ENCODE data around the gene SH2D6. TPM values are rescaled to one million over a fixed set of nuclear protein-coding genes. Genes with fewer than 3 reads are reported as not detected.

SH2D6 gene
- total RNA-seq, 1 donor from 2014 or later = 0.07 TPM

- H4K20me1 ChIP-seq (ENCODE audit: low read depth) = no peaks in the 10 kb centered on the region
- no peak overlapping the region for H3K4me3 Mint-ChIP-seq
- H3K9me3 ChIP-seq (ENCODE audit: low read depth) = no peaks in the 10 kb centered on the region
- no peak overlapping the region for H3K9ac ChIP-seq
- no peak overlapping the region for H3K27ac ChIP-seq
- no peak overlapping the region for H3K4me3 ChIP-seq
- H3K79me2 ChIP-seq (ENCODE audit: low read depth) = no peaks in the 10 kb centered on the region
- no peaks in the 10 kb centered on the region for H3F3A ChIP-seq (ENCODE audit: low read depth)
- no peak for DNase-seq (ENCODE audit: low spot score)
- H3K36me3 ChIP-seq = no peaks in the 10 kb centered on the region
- no peaks in the 10 kb centered on the region for H3K9me3 Mint-ChIP-seq
- TF ChIP-seq EZH2phosphoT487 (IDR thresholded peaks at IDR 0.05) (no peak), CTCF (IDR thresholded peaks at IDR 0.05) (no peak), EZH2 (IDR thresholded peaks at IDR 0.05) (no peak)
- no peaks in the 10 kb centered on the region for H3K4me1 Mint-ChIP-seq
- H3K36me3 Mint-ChIP-seq = no peaks in the 10 kb centered on the region
- no peaks in the 10 kb centered on the region for H3K27me3 ChIP-seq
- no peaks in the 10 kb centered on the region for H3K4me1 ChIP-seq
- no peak overlapping the region for H3K4me2 ChIP-seq
- no peak overlapping the region for H3K27ac Mint-ChIP-seq
- no peak overlapping the region for H2AFZ ChIP-seq (replicated peaks)
- peaks cover 4% of the 10 kb centered on the region for H3K27me3 Mint-ChIP-seq (ENCODE audit: insufficient read depth, low read depth)
These were observed 30.1 kb downstream of the SH2D6 start for GRCh38 chr2:85448461-85449213.

GRCh38 chr2:85449214-85449588, 30.7 kb downstream of the SH2D6 start:
- Mint-ChIP-seq H3K4me3 (no peak overlapping the region), H3K9me3 (no peaks in the 10 kb centered on the region), H3K27ac (no peak overlapping the region), H3K36me3 (no peaks in the 10 kb centered on the region), H3K4me1 (no peaks in the 10 kb centered on the region), H3K27me3 (ENCODE audit: insufficient read depth, low read depth) (peaks cover 4% of the 10 kb centered on the region)
- Histone ChIP-seq H3F3A (ENCODE audit: low read depth) (no peaks in the 10 kb centered on the region), H2AFZ (replicated peaks) (no peak overlapping the region), H3K9ac (no peak overlapping the region), H3K27me3 (no peaks in the 10 kb centered on the region), H3K27ac (no peak overlapping the region), H3K9me3 (ENCODE audit: low read depth) (no peaks in the 10 kb centered on the region), H3K4me1 (no peaks in the 10 kb centered on the region), H4K20me1 (ENCODE audit: low read depth) (no peaks in the 10 kb centered on the region), H3K79me2 (ENCODE audit: low read depth) (no peaks in the 10 kb centered on the region), H3K4me2 (no peak overlapping the region), H3K4me3 (no peak overlapping the region), H3K36me3 (no peaks in the 10 kb centered on the region)
- no peak for DNase-seq (ENCODE audit: low spot score)
- no peak for TF ChIP-seq EZH2phosphoT487 (IDR thresholded peaks at IDR 0.05)
- TF ChIP-seq CTCF (IDR thresholded peaks at IDR 0.05) = no peak
- TF ChIP-seq EZH2 (IDR thresholded peaks at IDR 0.05) = no peak

- H3K4me2 ChIP-seq = no peak overlapping the region
- H3F3A ChIP-seq (ENCODE audit: low read depth) = no peaks in the 10 kb centered on the region
- no peak overlapping the region for H3K9ac ChIP-seq
- H3K36me3 ChIP-seq = no peaks in the 10 kb centered on the region
- no peak overlapping the region for H2AFZ ChIP-seq (replicated peaks)
- Mint-ChIP-seq H3K4me1 (no peaks in the 10 kb centered on the region), H3K9me3 (no peaks in the 10 kb centered on the region), H3K27ac (no peak overlapping the region), H3K4me3 (no peak overlapping the region), H3K36me3 (no peaks in the 10 kb centered on the region), H3K27me3 (ENCODE audit: insufficient read depth, low read depth) (peaks cover 6% of the 10 kb centered on the region)
- H3K27me3 ChIP-seq = no peaks in the 10 kb centered on the region
- no peak for TF ChIP-seq CTCF (IDR thresholded peaks at IDR 0.05)
- no peak overlapping the region for H3K4me3 ChIP-seq
- H3K4me1 ChIP-seq = no peaks in the 10 kb centered on the region
- H3K79me2 ChIP-seq (ENCODE audit: low read depth) = no peaks in the 10 kb centered on the region
- DNase-seq (ENCODE audit: low spot score) = no peak
- H4K20me1 ChIP-seq (ENCODE audit: low read depth) = no peaks in the 10 kb centered on the region
- no peak overlapping the region for H3K27ac ChIP-seq
- H3K9me3 ChIP-seq (ENCODE audit: low read depth) = no peaks in the 10 kb centered on the region
These were observed 33.7 kb downstream of the SH2D6 start for GRCh38 chr2:85452237-85452636.

Data from neural progenitor cell (in vitro differentiated cells).